Measurements from ENCODE around the gene SKIC8. TPM values are rescaled to one million over a fixed set of nuclear protein-coding genes. Genes with fewer than 3 reads are reported as not detected.

The SKIC8 gene
- 10 to 100 TPM; 68.0 to 70.3 TPM for total RNA-seq

DNA sequence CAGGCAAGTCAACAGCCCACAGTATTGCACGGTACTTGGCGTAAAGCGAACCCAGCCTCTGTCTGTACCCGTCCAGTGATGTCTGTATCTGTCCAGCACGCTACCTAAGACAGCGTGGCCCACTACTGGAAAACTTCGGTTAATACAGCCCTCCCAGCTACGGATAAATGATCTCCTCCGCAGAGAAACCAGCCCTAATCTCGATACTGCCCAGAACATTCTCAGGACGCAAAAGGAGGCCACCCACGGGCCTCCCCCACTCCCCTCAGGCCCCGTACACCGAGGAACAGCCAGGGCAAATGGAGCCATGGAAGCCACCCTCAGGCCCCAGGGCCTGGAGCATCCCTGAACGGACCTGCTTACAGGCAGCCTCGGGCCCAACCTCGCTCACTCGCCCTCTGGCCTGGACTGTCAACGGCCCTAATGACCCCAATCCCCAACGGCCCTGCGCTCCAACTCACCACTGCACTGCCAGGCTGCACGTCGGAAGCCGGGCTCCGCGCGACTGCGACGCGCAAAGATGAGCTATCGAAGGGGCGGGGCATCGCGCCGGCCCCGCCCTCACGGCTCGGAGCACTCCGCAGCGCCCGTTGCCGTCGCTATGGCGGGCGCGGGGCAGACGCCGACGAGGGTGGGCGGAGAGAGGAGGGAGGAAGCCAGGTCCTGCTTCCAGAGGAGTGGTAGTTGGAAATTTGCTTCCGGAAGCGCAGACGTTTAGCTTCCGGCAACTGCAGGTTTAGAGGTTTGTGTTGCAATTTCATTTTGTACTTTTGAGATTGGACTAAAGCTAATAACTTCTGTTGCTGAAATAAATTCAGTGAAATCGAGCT lies at the start of gene SKIC8:
Gene SKIC8, minus strand, starts transcription at position 509 of the 830 bp plus-strand sequence. CDS start 3,923 bp downstream, outside the sequence.
- ChIA-PET CTCF (interaction anchor here (0.5 to 1.2 kb wide), 2 partner anchors 139 to 879 kb away, joined by 3 to 7 read pairs; partner anchors contain the start of genes HMG20A and IREB2), POLR2A (interaction anchor here (0.6 to 1.9 kb wide), 13 partner anchors 8 to 1693 kb away, joined by 3 to 16 read pairs (median 5); partner anchors contain the start of genes CIB2, DNAJA4, IDH3A and IREB2)

DNA sequence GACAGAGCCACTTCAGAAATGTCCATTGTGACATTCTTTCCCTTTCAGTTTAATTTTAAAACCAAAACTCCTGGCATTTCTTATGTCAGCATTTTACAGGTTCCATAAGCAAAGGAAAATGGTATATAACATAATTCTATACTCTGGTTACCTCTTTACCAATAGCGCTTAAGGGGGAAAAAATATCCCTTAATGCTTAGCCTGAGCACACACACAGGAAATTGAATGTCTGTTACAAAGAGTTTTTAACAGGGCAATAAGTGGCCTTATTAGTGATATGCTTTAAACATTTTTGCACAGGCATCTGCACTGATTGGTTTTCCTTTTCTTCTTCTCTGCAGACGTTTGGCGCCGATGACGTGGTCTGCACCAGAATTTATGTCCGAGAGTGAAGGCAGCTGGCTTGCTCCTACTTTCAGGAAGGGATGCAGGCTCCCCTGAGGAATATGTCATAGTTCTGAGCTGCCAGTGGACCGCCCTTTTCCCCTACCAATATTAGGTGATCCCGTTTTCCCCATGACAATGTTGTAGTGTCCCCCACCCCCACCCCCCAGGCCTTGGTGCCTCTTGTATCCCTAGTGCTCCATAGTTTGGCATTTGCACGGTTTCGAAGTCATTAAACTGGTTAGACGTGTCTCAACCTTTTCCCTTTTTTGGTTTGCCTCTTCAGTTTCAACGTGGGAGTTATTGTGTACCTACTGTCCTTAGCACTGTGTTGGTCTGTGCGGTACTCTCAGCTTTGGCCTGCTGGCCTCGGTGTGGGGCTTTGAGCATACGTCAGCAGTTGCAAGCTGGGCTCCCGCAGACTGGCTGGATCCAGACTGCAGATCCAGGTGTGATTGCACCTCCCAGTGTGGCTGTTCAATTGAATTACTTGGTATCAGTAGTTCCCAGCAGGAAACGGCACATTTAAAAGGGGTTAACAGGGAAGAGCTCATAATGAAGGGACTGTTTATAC lies 48.5 kb upstream of the SKIC8 start:
- ChIA-PET CTCF (no interaction called here), POLR2A (no interaction called here)

DNA sequence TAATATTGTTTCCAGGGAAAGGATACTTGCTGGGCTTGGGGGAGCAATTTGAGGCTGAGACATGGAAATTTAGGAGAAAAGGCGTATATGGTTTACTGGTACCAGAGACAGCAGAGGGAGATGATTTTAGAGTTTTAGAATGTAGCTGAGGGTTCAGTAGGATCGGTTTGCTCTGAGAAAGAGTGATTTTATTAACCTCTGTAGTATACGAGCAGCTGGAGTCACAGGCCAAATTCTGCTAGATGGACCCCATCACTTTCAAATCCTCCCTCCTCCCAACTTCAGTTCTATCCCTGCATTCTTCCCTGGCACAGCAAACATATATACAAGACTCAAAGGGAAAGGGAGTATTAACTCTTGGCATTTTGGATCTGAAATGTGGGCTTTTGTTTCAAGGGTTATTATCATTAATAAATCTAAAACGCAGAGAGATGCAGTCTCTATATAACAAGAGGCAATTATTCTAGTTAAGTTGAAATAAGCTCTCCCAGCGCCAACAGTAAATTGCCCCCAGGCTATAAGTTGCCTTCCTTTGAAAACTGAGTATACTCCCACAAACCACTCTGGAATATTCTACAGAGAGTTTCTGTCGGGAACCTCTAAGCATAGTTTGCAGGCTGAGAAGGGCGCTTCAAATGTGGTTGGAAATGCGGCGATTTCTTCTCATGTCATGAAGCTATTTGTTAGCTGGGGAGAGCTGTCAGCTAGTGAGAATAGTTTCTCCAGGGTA lies 46.2 kb upstream of the SKIC8 start:
- ChIA-PET POLR2A (no interaction called here), CTCF (no interaction called here)

DNA sequence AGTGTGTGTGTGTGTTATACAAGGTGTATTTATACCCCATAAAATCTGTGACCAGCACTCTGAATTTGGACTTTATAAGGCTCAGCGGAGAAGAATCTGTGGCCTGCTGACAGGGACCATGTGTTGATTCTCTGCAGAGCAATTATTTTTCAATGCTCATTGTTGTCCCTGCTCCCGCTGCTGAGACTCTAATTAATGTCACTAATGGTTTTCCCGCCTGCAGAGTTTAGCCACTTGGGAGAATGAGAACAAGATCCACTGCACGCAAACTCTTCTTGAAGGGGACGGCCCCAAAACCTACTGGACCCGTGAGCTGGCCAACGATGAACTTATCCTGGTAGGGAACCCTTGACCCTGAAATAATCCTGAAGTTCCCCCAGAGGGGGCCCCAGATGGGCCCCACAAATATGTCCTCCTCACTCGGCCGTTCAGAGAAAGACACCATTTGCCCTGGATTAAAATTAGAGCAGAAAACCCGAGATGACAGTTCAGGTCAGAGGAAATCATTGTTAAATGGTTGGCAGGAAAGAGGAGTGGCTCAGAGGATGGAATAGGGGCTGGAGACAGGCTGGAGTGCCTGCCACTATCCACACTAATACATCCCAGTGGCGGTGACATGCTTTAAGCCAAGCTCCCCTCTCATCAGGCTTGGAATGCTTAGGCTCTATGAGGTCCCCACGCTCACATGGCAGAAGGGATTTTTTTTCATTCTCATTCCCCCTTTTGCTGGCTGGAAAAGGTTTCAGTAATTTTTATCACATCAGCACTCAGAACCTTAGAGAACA lies 44.1 kb upstream of the SKIC8 start:
- CTCF ChIA-PET = no interaction called here

GRCh38 chr15:78342021-78342420 lies 42.6 kb upstream of the SKIC8 start:
- POLR2A ChIA-PET = no interaction called here
- CTCF ChIA-PET = no interaction called here

More for the DNA sequence above, 44.1 kb upstream of the SKIC8 start:
- POLR2A ChIA-PET = no interaction called here

DNA sequence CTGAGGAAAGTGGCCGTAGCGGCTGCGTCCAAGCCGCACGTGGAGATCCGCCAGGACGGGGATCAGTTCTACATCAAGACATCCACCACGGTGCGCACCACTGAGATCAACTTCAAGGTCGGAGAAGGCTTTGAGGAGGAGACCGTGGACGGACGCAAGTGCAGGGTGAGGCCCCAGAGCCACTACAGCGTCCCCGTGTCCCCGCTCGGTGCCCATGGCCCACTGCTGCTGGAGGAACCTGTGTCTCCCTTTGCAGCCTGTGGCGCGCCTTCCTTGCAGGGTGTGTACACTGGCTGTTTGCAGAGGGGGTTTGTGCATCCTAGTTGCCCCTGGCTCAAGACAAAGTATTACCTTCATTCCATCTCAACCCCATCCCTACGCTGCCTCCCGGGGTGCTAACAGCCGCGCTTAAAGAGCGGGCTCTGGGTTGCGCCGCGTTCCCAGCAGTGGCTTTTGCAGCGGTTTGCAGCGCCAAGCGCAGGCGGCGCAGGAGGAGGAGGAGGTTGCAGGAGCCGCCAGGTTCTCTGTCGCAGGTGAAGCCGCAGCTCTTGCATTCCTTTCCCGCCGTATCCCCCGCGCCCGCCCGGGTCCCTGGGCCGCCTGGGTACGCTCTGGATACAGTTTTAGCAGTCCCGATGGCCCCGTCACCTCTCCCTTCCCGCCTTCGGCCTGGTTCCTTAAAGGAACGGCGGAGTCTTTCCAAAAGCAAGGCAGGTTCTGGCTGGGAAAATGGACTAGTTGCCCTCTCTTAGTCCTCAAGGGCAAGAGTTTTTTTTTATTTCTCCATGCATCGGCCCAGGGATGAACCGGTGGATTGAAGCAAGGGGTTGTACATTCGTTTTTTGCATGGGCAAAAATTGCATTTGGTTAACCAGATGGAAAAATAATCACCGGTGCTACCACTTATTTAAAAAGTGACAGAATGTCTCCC lies 41.9 kb upstream of the SKIC8 start:
- CTCF ChIA-PET = no interaction called here
- POLR2A ChIA-PET = no interaction called here

DNA sequence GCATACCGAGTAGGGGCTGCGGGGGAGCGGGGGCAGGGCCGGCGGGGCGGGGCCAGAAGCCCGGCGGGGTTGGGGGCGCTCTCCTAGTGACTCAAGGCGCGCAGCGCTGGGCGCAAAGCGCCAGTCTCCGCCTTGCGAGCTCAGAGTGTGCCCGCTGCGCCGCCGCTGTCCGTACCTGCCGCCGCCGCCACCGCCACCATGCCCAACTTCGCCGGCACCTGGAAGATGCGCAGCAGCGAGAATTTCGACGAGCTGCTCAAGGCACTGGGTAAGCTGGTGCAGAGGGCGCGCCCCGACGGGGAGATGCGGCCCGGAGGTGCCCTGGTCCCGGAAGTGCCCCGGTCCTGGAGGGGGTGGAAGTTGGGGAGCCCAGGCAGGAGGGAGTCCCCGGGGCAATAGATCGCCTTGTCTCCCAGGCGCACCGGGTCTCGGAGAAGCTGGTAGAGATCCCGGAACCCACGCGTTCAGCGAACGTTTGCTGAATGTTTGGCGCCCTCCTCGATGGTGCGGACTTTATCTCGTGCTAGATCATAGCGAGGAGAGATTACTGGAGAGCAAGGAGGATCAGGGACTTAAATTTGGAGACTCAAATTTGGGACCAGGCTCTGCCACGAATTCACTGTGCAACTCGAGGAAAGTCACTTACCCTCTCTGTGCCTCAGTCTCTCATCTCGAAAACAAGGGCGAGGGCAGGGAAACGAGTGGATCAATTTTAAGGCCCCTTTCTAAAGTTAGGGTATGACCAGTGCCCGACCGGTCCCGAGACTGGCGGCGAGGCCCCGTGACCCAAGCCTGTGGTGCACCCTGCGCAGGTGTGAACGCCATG lies 41.0 kb upstream of the SKIC8 start, which contains the start of gene CRABP1:
Gene CRABP1, plus strand, starts transcription at position 123 of the 826 bp plus-strand sequence. Its CDS starts 76 bp downstream, at position 199.
- ChIA-PET CTCF (no interaction called here), POLR2A (no interaction called here)

GRCh38 chr15:78339559-78339958 lies 40.1 kb upstream of the SKIC8 start:
- ChIA-PET CTCF (no interaction called here), POLR2A (no interaction called here)

- CTCF ChIA-PET = no interaction called here
Observed at GRCh38 chr15:78338781-78339180, 39.4 kb upstream of the SKIC8 start.

DNA sequence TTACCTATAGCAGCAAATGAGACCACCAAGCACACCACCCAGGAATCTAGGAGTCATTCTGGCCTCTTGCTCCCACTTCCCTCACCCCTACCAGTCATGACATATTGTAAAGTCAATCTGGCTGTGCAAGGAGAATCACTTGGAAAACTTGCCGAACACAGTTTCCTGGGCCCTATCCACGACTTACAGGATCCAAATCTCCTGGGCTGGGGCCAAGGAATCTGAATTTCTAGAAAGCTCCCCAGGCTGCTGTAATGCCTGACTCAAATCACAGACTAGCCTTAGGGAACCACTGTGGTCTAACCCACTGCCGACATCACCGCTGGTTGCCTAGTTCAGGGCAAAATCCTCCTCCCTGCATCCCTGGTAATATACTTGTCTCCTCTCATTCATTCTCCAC lies 36.6 kb upstream of the SKIC8 start:
- ChIA-PET POLR2A (no interaction called here), CTCF (no interaction called here)

More at GRCh38 chr15:78338781-78339180, 39.4 kb upstream of the SKIC8 start:
- POLR2A ChIA-PET = no interaction called here

DNA sequence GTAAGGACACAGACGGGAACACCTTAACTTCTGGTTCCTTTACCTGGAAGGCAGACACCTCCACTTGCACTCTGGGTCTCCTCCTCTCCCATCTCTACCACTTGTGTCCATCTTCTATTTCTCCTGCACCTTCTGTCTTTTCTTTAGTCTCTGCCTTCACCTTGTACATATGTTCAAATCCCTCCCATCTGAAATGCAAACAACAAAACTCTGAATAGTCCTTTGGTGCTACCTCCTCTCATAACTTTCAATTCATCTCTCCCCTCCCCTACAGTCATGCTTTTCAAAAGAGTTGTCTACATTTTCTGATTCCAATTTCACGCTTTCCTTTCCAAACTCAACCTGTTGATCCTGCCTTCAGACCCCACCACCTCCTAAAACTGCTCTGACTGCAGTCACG lies 35.4 kb upstream of the SKIC8 start:
- CTCF ChIA-PET = no interaction called here
- POLR2A ChIA-PET = no interaction called here

DNA sequence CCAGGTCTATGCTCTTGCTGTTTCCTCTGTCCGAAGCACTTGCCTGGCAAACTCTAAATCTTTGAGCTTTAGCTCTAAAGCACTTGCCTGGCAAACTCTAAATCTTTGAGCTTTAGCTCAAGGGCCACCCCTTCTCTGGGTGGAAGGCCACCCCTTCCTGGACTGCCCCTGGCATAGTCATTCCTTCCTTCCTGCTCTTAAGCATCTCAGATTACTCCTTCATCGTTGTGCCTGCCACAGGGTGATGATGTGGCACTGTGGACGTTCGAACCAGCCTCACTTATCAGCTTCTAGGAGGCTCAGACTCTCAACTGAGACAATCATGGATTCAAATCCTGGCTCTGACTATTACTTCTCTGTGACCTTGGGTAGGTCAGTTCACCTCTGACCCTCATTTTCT lies 30.2 kb upstream of the SKIC8 start:
- CTCF ChIA-PET = no interaction called here
- POLR2A ChIA-PET = no interaction called here

DNA sequence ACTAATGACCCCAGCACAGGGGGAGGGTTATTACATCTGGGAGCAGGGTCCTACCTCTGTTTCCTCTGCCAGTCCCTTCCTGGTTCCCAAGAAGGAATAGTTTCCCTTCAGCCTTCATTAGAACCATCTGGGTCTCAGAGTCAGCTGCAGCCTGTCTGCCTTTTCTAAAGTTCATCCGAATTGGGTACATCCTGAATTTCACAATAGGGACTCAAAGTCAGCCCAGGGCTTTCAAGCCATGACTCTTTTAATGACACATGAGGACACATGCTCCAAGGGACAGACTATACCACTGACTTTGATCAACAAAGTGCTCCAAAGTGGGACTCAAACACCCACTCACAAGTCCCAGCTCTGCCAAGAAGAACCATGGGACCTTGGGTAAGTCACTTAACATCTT lies 28.1 kb upstream of the SKIC8 start:
- ChIA-PET CTCF (no interaction called here), POLR2A (no interaction called here)

- CTCF ChIA-PET = no interaction called here
- POLR2A ChIA-PET = no interaction called here
Observed at GRCh38 chr15:78325092-78325843, 25.9 kb upstream of the SKIC8 start.

DNA sequence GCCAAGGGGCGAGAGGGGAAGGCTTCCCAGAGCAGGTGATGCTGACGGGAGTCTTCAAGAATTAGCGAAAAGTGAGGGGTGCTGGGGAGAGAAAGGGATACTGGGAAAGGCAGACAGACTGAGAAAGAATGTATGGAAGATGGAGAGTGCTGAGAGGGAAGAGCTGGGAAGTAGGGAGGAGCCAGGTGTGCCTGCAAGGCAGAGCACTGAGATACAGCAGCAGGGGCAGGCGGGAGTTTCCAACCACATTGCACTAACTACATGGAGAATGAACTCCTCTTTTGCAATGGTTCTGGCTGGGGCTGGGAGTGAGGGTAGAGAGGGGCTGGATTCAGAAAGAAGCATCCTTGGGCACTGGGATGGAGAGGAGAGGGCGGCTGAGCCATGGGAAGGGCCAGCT lies 24.7 kb upstream of the SKIC8 start:
- CTCF ChIA-PET = no interaction called here
- POLR2A ChIA-PET = no interaction called here

DNA sequence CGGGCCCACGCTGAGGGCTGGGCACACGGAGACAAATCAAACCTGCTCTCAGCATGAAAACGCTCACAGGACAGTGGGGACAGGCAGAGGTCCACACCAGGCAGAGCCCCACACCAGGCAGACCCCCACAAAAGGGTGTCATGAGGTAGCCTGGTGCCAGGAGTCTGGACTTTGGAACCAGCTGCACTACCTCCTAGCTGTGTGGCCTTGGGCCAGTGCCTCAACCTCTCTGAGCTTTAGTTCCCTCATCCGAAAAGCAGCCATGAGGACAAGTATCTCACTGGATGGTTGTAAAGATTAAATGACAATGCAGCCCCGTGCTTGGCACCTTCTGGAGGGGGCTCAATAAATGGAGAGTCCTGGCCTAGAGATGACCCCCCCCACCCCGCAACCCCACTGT lies 24.3 kb upstream of the SKIC8 start:
- CTCF ChIA-PET = no interaction called here
- POLR2A ChIA-PET = no interaction called here
